ENCODE measurements around the gene GRB10.

- TF ChIP-seq CTCF (IDR thresholded peaks at IDR 0.05) = no peak
- no peak for TF ChIP-seq POLR2A (IDR thresholded peaks at IDR 0.05)
Measured at GRCh38 chr7:50631100-50631499, 151.6 kb downstream of the GRB10 start.

Measured in uterus (tissue), 2 donors.